ENCODE data around the gene LCOR.

GRCh38 chr10:97025613-97026242, 193.6 kb downstream of the LCOR start:
- TF ChIP-seq CTCF (conservative IDR thresholded peaks at IDR 0.05) (peak; percentile 80), ZFX (IDR thresholded peaks at IDR 0.05) (no peak)
